IMR-90 (cell line): ENCODE results near the gene RNF11.

ENCODE experiments used
- BHLHE40 ChIP-seq: fragments of 150-350 bp; IDR thresholded peaks from 2 replicates; pipeline ENCODE4 v1.6.1; 2016; ENCODE audit warnings: mild to moderate bottlenecking, low read depth, low read length
- CEBPB ChIP-seq: IDR thresholded peaks from 2 replicates; pipeline ENCODE4 v1.6.1; 2012; ENCODE audit warnings: low read depth, low read length, improper control_type of control experiment
- MAZ ChIP-seq: IDR thresholded peaks from 2 replicates; pipeline ENCODE4 v1.6.1; 2012; ENCODE audit warnings: low read depth, mild to moderate bottlenecking, low read length, improper control_type of control experiment, moderate library complexity, borderline replicate concordance
- MXI1 ChIP-seq: IDR thresholded peaks from 2 replicates; pipeline ENCODE4 v1.6.1; 2012; ENCODE audit warnings: low read depth, mild to moderate bottlenecking, low read length, moderate library complexity, borderline replicate concordance
- POLR2A ChIP-seq: IDR thresholded peaks from 2 replicates; pipeline ENCODE4 v1.6.1; 2012; ENCODE audit warnings: mild to moderate bottlenecking, low read depth, low read length
- RAD21 ChIP-seq: IDR thresholded peaks from 2 replicates; pipeline ENCODE4 v1.6.1; 2012; ENCODE audit warnings: low read length, improper control_type of control experiment
- TF ChIP-seq, protein P1 (sequence below): conservative IDR thresholded peaks from 2 replicates; pipeline ENCODE4 v1.5.1; 2012; ENCODE audit warnings: mild to moderate bottlenecking, low read depth, low read length, improper control_type of control experiment
- TF ChIP-seq, protein P2 (sequence below): fragments of 150-350 bp; IDR thresholded peaks from 2 replicates; pipeline ENCODE4 v1.6.1; 2016; ENCODE audit warnings: low read depth, mild to moderate bottlenecking, low read length, moderate library complexity, borderline replicate concordance

DNA sequence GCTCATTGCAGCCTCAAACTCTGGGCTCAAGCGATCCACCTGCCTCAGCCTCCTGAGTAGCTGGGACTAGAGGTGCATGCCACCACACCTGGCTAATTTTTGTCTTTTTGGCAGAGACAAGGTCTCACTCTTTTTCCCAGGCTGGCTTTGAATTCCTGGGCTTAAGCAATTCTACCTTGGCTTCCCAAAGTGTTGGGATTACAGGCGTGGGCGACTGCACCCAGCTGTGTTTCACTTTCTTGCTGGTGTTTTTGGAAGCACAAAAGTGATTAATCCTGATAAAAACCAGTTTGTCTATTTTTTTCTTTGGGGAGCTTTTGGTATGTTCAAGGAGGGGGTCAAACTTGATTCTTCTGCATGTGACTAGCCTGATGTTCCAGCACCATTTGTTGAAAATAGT lies 19.3 kb downstream of the RNF11 start:
- TF ChIP-seq, protein P1, sequence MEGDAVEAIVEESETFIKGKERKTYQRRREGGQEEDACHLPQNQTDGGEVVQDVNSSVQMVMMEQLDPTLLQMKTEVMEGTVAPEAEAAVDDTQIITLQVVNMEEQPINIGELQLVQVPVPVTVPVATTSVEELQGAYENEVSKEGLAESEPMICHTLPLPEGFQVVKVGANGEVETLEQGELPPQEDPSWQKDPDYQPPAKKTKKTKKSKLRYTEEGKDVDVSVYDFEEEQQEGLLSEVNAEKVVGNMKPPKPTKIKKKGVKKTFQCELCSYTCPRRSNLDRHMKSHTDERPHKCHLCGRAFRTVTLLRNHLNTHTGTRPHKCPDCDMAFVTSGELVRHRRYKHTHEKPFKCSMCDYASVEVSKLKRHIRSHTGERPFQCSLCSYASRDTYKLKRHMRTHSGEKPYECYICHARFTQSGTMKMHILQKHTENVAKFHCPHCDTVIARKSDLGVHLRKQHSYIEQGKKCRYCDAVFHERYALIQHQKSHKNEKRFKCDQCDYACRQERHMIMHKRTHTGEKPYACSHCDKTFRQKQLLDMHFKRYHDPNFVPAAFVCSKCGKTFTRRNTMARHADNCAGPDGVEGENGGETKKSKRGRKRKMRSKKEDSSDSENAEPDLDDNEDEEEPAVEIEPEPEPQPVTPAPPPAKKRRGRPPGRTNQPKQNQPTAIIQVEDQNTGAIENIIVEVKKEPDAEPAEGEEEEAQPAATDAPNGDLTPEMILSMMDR: no peak
- TF ChIP-seq POLR2A: no peak
- TF ChIP-seq CEBPB: no peak
- TF ChIP-seq, protein P2, sequence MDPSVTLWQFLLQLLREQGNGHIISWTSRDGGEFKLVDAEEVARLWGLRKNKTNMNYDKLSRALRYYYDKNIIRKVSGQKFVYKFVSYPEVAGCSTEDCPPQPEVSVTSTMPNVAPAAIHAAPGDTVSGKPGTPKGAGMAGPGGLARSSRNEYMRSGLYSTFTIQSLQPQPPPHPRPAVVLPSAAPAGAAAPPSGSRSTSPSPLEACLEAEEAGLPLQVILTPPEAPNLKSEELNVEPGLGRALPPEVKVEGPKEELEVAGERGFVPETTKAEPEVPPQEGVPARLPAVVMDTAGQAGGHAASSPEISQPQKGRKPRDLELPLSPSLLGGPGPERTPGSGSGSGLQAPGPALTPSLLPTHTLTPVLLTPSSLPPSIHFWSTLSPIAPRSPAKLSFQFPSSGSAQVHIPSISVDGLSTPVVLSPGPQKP: no peak
- no peak for TF ChIP-seq MXI1
- TF ChIP-seq RAD21: no peak
- TF ChIP-seq BHLHE40: no peak
- TF ChIP-seq MAZ: no peak
